ENCODE results near the gene OR5AU1.
"Not testable (repeated sequence)": the region's sequence is repeated elsewhere in the genome, so short reads cannot be mapped to it uniquely, and the experiment has no call there.

Gene OR5AU1

DNA sequence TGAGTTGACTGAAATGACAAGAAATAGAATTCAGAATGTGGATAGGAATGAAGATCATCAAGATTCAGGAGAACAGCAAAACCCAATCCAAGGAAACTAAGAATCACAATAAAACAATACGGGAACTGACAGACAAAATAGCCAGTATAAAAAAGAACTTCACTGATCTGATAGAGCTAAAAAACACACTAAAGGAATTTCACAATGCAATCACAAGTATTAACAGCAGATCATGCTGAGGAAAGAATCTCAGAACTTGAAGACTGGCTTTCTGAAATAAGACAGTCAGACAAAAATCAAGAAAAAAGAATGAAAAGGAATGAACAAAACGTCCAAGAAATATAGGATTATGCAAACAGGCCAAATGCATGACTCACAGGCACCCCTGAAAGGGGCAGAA, 15.3 kb upstream of the OR5AU1 start:
- no peak for DNase-seq (ENCODE audit: low read depth)

DNA sequence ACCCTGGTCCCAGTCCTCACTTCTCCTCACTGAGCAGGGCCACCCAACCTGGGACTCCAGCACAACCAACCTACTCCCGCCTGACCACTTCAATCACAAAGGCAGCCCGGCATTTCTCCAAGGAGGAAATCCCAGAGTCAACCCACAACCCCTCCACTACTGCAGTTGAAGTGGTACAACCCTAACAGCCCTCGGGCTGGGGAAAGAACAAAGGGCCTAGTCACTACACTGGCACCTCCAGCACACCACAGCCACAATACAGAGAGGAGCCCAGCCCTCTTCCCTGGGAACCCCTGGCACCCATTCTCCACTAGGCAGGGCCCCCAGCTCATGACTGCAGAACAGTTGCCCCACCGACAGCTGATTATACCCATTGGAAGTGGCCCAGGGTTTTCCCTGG, 13.7 kb upstream of the OR5AU1 start:
- DNase-seq (ENCODE audit: low read depth) = no peak

DNA sequence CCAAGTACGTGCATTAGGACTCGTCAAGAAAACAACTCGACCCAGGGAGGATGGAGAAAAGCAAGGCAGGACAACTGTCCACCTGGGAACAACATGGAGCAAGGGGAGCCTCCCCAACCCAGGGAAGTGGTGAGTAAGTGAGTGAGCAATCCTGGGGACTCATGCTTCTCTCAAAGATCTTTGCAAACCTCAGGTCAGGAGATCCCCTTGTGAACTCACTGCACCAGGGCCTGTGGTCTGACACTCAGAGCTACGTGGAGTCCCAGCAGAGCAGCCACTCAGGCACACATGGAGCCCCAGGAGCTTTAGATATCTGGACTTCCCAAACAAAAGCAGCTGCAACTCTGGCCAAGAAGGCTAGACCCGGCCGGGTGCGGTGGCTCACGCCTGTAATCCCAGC, 12.2 kb upstream of the OR5AU1 start:
- no peak for DNase-seq (ENCODE audit: low read depth)

DNA sequence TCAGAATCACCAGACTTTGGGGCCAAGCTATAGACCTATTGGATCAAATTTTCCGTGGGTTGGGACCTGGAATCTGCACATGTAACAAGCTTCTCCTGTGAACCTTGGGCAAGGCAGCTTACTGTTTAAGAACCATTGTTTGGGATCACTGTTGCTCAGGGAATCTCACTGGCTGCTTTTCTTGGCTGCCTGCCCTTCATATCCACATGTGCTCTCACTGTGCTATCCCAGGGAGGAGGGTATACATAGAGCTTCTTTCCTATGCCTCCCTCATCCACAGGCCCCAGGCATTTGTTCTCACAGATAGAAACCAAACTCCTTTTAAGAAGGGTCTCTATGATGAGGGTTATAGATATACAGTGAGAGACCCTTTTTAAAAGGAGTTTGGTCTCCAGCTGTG, 9.8 kb upstream of the OR5AU1 start:
- DNase-seq (ENCODE audit: low read depth) = not testable (repeated sequence)

DNA sequence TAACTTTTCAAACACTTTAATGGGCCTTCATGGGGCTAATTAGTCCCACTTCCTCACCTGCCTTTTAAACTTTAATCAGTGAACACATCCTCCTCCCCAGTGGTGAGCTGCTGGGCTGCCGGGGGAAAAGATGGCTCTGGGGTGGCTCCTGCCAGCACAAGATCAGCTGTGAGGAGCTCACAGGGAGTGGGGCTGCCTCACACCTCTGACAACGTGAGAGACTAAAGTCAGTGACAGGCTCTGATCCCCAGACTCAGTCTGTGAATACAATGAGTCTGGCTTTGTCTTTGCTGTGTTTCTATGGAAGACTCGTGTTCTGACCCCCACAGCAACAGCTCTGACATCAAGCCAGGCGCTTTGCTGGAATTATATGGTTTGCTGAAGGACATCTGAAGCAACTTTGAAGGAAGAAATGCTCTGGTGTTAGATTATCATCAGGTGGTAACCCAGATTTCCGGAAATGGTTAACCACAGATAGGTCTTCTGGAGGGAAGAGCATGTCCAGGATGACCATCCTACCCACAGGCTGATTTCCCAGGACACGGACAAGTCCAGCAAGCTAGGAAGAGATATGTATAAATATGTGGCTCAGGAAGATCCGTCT, 9.2 kb upstream of the OR5AU1 start:
- DNase-seq (ENCODE audit: low read depth) = not testable (repeated sequence)

DNA sequence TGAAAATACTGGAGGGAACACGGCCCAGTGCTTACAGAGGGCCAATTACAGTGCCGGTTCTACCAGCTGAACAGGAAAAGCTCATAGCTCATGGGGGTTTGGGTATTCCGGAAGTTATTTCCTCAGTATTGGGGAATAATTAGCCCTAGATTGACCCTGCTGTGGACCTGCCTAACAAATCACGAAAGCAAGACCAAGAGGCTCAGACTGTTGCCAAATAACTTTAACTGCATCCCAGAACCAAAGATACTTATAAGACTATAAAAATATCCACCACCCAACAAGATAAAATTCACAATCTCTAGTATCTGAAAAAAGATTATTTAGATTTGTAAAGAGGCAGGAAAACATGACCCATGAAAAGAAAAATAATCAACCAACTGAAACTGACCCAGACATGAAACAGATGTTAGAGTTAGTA, 8.0 kb upstream of the OR5AU1 start:
- no peak for DNase-seq (ENCODE audit: low read depth)

DNA sequence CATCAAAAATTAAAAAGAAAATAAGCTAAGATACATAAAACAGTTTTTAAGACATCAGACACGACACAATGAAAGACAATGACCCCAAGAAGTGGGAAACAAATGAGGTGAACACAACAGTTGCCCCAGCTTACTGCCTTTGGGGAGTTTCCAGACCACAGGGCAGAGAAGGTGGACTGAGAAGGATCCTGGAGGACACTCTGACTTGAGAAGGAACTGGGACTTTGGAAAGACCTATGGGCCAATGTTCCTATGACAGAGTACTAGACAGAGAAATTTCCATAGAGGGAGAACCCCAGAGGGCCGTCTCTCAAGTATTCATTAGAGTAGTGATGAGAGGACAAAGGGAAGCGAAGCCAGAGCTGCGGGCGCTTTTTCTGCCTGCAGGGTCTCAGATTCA, 6.2 kb upstream of the OR5AU1 start:
- no peak for DNase-seq (ENCODE audit: low read depth)

DNA sequence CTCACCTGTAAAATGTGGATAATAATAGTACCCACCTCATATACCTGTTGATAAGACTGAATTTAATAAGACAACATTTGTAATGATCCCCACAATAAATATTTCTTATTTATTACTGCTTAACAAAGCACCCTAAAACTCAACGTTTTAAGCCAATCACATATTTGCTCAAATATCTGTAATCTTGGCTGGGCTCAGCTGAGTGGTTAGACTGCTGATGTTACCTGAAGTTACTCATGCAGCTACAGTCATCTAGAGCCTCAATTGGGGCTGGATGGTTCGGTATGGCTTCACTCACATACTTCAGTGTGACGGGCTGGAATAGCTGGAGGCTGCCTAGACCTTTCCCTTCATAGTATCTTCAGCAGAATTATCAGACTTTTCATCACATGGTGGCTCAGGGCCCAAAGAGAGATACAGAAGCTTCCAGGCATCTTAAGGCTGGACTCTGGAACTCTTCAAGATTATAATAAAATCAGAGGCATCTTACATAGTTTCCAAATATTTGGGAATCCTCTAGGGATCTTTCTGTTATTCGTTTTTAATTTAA, 4.3 kb upstream of the OR5AU1 start:
- DNase-seq (ENCODE audit: low read depth) = no peak

DNA sequence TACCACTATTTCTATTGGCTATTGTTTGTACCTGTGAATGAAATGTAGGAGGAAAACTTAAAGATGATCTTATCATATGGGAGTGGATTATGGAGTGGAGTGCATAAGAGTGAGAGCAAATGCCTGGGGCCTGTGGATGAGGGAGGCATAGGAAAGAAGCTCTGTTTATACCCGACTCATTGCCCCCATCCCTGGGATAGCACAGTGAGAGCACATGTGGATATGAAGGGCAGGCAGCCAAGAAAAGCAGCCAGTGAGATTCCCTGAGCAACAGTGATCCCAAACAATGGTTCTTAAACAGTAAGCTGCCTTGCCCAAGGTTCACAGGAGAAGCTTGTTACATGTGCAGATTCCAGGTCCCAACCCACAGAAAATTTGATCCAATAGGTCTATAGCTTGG, 2.3 kb upstream of the OR5AU1 start:
- not testable (repeated sequence) for DNase-seq (ENCODE audit: low read depth)

DNA sequence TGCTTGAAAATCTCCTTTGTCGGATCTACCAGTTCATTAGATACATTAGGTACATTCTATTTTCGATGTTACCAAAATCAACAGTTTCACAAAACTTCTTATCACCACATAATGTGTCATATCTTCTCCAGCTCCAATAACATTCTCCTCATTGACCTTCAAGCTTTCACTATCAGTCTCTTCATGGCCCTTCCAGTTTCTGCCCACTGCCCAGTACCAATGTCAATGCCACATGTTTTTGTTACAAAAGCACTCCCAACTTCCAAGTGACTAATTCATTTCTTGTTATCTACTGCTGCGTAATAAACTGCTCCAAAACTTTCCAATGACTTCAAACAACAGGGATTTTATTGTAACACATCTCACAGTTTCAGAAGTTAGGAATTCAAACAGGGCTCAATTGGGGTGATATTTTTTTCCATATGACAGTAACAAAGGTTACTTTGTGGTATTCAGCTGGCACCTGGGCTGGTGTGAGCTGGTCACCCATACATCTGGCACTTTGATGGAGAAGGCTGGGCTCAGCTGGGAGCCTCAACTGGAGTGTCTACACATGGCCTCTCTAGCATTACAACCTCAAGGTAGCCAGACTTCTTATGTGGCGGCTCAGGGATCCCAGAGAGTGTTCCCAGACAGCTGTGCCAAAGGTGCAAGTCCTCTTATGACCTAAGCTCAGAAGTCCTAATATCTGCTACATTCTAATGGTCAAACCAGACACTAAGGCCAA, 6.1 kb downstream of the OR5AU1 start:
- DNase-seq (ENCODE audit: low read depth) = no peak

DNA sequence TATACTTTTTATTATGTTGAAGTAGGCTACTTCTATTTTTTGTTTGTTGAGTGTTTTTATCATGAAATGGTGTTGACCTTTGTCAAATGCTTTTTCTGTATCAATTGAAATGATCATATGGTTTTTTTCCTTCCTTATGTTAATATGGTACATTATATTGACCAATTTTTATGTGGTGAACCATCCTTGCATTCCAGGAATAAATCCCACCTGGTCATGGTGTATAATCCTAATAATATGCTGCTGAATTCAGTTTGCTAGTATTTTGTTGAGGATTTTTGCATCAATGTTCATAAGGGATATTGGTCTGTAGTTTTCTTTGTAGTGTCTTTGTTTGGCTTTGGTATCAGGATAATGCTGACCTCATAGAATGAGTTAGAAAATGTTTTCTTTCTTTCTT, 10.4 kb downstream of the OR5AU1 start:
- no peak for DNase-seq (ENCODE audit: low read depth)

DNA sequence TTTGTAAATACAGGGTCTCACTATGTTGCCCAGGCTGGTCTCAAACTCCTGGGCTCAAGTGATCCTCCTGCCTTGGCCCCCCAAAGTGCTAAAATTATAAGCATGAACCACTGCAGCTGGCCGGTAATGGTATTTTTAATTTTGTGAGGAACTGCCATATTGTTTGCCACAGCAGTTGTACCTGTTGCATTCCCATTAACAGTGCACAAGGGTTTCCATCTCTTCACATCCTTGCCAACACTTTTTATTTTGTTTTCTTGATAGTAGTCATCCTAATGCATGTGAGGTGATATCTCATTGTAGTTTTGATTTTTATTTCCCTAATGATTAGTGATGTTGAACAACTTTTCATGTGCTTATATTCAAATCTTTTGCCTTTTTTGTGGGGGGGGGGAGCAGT, 13.5 kb downstream of the OR5AU1 start:
- no peak for DNase-seq (ENCODE audit: low read depth)

DNA sequence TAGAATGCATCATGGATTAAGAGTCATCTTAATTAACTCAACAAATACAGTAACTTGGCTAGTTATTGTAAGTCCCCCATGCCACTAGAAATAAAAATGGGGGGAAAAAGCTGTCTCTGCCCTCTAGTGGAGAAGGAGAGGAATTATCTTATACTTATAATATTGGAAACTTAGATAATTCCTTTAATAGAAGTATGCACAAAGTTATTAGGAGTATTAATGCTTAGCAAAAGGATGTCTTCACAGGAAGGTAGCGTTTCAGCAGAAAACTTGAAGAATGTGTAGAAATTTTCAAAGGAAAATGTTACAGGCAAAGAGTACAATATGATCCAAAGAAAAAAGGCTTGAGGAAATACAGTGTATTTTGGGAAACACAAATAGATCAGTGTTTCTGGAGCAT, 19.8 kb downstream of the OR5AU1 start:
- no peak for DNase-seq (ENCODE audit: low read depth)

DNA sequence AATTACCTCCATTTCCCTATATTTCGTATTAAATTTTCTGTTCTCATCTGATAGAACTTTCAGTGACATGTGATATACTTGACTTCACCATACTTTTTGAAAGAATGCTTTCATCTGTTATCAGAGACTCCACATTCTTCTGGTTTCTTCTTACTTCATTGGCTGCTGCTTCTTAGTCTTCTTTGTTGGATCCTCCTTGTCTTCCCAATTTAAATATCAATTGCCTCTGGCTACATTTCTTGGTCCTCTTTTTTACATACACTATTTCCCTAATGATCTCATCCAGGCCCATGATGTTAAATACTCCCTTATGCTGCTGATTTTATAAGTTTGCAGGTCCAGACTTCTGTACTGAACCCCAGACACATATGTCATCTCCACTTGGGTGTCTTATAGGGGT, 22.0 kb downstream of the OR5AU1 start:
- DNase-seq (ENCODE audit: low read depth) = no peak

DNA sequence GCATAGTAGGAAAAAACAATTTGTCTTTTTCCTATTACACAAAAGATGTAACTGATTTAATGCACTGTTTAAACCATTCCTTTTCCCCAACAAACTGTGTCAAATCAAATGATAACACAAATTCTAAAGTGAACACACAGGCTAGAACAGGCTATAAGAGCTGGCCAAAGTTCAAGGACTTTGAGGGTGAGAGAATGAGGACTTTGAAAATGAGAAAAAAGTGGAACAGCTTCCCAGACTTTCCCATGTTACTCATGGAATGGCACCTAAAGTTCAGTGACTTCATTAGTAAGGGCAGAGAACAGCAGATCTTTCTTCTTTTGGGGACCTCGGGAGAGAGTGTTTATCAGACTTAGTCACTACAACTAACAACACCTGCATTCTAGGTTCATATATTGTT, 32.4 kb downstream of the OR5AU1 start:
- DNase-seq (ENCODE audit: low read depth) = no peak

DNA sequence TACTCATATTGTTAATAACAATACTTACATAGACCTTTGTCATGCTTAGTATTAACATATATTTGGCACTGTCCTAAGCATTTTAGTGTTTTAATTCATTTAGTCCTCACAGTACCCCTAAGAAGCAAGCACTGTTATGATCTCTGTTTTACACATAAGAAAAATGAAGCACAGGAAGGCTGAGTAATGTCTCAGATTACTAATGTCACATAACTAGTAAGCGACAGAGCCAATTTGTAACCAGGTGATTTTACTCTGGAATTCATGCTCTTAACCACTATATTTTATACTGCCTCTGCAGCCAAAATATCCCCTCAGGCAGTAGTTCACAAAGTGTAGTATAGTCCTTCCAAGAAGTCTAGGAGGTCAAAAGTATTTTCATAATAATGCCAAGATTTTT, 34.7 kb downstream of the OR5AU1 start:
- DNase-seq (ENCODE audit: low read depth) = no peak

DNA sequence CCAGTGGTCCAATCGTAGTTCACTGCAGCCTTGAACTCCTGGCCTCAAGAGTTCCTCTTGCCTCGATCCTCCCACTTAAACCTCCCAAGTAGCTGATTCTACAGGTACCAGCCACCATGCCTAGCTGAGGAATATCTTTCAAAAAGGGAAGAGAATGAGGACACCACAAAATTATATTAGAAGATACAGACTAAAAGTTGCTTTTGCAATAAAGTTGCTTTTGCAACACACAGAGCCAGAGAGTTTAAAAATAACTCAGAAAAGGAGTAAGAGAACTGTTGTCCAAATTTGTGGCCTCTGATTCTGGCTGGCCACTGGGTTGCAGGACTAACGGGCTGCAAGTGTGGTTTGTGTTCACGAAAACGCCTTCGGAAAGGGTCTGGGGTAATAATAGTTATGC, 35.2 kb downstream of the OR5AU1 start:
- no peak for DNase-seq (ENCODE audit: low read depth)

DNA sequence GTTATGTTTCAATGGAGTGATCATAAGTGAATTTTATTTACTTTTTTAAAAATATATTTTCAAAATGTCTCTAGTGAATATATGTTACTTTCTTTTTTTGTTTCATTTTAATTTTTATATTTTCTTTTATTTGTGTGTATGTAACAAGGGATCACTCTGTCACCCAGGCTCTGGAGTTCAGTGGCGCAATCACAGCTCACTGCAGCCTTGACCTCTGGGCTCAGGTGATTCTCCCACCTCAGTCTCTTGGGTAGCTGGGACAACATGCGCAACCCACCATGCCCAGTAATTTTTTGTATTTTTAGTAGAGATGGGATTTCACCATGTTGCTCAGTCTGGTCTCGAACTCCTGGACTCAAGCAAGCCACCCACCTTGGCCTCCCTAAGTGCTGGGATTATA, 36.9 kb downstream of the OR5AU1 start:
- no peak for DNase-seq (ENCODE audit: low read depth)

DNA sequence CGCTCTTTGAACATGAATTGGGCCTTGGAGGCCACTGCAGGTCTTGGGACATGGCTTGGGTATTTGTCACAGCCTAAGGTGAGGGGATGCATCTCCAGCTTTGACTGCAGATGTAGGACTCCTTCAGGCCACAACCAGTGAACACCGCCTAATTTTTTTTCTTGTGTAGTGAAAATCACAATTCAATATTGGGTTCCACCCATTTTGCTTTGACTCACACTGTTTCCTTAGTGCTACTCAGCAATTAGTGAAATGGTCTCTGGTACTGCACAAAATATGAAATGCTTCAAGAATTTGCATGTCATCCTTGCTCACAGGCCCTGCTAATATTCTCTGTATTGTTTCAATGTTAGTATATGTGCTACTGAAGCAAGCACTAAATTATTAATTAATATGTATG, 42.5 kb downstream of the OR5AU1 start:
- DNase-seq (ENCODE audit: low read depth) = no peak

DNA sequence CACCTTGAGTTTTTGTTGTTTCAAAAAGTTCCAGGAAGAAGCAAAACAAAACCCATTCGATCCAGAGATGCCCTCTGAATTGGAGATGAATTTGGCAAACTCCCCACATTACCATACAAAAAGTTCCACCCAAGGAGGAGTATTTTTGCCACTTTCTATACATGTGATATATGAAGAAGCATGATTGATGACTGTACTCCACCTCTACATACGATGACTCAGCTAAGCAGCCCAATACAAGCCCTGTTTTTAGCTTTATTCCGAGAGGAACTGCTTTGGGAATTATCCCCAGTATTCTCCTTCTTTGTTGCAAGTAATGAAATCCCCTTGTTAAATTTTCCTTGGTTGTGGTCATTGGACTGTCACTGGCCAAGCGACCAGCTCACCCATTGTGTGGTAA, 43.6 kb downstream of the OR5AU1 start:
- DNase-seq (ENCODE audit: low read depth) = no peak

DNA sequence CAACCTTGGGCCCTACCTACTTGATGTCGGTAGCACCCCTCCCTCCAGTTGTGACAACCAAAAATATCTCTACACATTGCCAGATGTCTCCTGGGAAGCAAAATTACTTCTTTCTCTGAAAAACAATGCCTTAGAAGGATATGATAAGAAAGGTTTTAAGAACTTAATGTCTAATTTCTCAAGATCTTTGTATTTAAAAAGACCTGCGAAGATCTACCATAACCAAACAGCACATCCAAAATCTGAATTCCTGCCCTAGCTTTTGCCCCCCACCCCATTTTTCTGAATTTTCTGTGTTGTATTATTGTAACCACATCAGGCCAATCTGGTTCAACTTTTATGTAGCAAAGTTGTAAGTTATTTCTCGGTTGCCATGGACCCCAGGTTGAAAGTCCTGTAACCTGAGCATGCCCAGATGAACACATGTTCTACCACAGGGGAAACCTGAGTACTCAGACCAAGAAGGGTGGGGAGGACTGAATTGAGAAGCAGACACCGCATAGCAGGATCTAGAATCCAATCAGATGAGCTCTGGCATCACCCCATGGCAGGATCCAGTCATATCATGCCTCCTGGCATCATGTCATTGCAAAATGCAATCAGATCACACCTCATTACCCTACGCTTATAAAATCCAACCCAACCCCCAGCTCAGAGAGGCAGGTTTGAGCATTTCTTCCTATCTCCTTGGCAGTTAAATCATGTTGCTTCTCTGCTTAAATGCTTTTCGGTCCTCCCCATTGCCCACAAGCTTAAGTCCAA, 46.3 kb downstream of the OR5AU1 start:
- DNase-seq (ENCODE audit: low read depth) = no peak

DNA sequence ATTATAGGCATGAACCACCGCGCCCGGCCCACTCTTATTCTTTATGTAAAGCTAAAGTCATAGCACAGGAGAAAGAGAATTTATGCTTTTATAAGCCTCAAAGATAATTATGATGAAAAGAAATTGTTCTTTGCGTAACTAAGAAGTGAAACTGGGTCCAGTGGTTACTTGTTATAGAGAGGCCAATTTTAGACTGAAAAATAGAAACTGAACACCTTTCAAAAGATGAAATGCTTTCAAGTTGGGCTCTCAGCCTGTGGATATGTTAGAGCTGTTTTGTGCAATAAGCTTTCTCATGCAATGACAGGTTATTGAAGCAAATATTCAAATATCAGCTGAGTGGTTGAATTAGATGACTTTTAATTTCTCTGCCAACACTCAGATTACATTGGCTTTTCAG, 47.1 kb downstream of the OR5AU1 start:
- DNase-seq (ENCODE audit: low read depth) = no peak

DNA sequence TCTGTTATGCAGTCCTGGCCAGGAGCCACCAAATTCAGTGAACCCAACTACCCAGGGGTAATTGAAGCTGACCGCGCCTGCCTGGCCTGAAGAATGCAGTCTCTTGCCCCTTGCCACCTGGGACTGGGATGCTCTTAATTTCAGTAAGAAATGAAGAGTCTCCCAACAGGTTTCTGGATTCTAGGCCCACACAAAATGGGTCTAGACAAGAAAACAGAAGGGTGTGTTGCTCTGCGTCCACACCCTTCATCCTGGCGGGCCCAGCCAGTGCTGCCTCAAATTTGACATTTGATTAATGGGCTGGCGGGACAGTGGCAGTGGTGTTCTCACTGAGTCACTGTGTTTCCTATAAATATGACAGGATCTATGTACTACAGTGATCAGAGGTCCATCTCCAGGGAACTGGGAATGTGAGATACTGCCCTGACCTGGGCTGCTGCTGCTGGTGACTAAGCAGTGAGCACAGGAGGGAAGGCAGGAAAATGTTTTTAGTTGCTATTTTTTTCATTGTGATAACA, 48.5 kb downstream of the OR5AU1 start:
- DNase-seq (ENCODE audit: low read depth) = no peak

Data from GM04503 (cell line).